Spleen (tissue), 7 donors: ENCODE measurements around the gene TPRX1.

ENCODE experiments used
- POLR2A ChIP-seq, 3 donors: fragments of 450-650 bp; IDR thresholded peaks; one replicate each; pipeline ENCODE4 v1.5.1; 2017; ENCODE audit warnings: antibody characterized with exemption in 3 of 3, mild to moderate bottlenecking in 1 of 3
- TF ChIP-seq, protein P1 (sequence below), 11 experiments: fragments of 200-600 bp in 7 of 11; fragments of 450-650 bp in 4 of 11; sonication (generic) in 4 of 11; IDR thresholded peaks in 8 of 11; conservative IDR thresholded peaks in 3 of 11; 1 replicate in 7 of 11; 2 replicates in 4 of 11; pipeline versions ENCODE4 v1.4.0 to v1.8.0; 2016 to 2021; ENCODE audit warnings: antibody characterized with exemption in 11 of 11, inconsistent platforms in 4 of 11, mild to moderate bottlenecking in 1 of 11
- donor health status: DM: no; HTN: no; CAD: no; lungs with moderate emphysema.
- donor health status: DM: no; HTN: no; CAD: no.
- donor health status: DM: no; HTN: no; CAD: no.

DNA sequence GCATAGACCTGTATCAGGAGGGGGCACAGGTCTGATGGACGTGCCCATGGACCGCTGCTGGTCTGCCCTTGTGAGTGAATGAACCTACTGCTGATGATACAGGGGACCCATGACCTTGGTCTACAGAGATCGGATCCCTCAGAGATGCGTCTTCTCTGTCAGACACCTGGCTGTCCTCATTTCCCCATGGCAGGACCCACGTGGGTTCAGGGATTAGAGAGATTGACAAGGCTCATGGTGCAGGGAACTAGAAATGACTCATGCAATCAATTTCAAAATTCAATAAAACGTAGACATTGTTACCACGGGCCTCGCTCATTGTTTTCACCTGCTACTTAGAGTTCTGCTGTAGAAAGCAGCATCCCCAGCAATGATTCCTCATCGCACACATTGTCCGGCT, 962 bp upstream of the TPRX1 start:
- TF ChIP-seq, protein P1, sequence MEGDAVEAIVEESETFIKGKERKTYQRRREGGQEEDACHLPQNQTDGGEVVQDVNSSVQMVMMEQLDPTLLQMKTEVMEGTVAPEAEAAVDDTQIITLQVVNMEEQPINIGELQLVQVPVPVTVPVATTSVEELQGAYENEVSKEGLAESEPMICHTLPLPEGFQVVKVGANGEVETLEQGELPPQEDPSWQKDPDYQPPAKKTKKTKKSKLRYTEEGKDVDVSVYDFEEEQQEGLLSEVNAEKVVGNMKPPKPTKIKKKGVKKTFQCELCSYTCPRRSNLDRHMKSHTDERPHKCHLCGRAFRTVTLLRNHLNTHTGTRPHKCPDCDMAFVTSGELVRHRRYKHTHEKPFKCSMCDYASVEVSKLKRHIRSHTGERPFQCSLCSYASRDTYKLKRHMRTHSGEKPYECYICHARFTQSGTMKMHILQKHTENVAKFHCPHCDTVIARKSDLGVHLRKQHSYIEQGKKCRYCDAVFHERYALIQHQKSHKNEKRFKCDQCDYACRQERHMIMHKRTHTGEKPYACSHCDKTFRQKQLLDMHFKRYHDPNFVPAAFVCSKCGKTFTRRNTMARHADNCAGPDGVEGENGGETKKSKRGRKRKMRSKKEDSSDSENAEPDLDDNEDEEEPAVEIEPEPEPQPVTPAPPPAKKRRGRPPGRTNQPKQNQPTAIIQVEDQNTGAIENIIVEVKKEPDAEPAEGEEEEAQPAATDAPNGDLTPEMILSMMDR (IDR thresholded peaks at IDR 0.05 in 8 of 11, conservative IDR thresholded peaks at IDR 0.05 in 3 of 11), result no peak
- TF ChIP-seq POLR2A (IDR thresholded peaks at IDR 0.05), result no peak
